Stimulated activated effector memory CD8-positive, alpha-beta T cell treated with anti-CD3 and anti-CD28 coated beads, Interleukin-12 subunit alpha, Interleukin-12 subunit beta, amount 100 ng/mL, for 72 hours (primary cell): ENCODE measurements around the gene IGSF23.
"Not testable (repeated sequence)": the region's sequence is repeated elsewhere in the genome, so short reads cannot be mapped to it uniquely, and the experiment has no call there.

Source experiments
- ATAC-seq: fragments of 150-1000 bp; cut with Tn5 transposase; 2 replicates; pipeline ENCODE4 v1.10.0; 2021
- DNase-seq, 2 donors: peaks; one replicate each; pipeline ENCODE4 v3.0.0; 2021 to 2022; ENCODE audit warnings: low spot score in 2 of 2
- H3K27ac Mint-ChIP-seq: one replicate; pipeline ENCODE4 v1.8.0; 2022; ENCODE audit warnings: mild to moderate bottlenecking, mixed read lengths
- H3K36me3 Mint-ChIP-seq: one replicate; pipeline ENCODE4 v1.8.0; 2022; ENCODE audit warnings: mild to moderate bottlenecking, mixed read lengths
- H3K4me1 Mint-ChIP-seq: one replicate; pipeline ENCODE4 v1.8.0; 2022; ENCODE audit warnings: mixed read lengths
- H3K4me3 Mint-ChIP-seq: one replicate; pipeline ENCODE4 v1.8.0; 2022; ENCODE audit warnings: mild to moderate bottlenecking, mixed read lengths
- H3K9me3 Mint-ChIP-seq: one replicate; pipeline ENCODE4 v1.8.0; 2022; ENCODE audit warnings: mixed read lengths

IGSF23 gene

DNA sequence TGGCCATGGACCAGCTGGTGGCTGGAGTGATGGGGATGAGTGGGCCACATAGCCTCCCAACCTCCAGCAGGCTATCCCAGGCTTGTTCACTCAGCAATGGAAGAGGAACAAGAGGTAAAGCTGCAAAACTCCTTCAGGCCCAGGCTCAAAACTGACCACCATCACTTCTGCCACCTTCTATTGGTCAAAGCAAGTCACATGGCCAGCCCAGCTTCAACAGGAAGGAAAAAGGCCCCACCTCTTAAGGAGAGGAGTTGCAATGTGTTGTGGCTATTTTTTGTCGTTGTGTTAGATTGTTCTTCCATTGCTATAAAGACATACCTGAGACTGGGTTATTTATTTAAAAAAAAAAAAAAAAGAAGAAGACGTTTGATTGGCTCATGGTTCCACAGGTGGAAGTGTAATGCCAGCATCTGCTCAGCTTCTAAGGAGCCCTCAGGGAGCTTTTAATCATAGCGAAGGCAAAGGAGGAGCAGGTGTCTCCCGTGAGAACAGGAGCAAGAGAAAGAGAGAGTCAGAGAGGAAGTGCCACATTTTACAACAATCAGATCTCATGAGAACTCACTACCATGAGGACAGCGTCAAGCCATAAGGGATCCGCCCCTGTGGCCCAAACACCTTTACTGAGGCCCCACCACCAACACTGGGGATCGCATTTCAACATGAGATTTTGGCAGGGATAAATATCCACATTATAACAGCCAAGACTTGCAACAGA is 5.4 kb downstream of the IGSF23 start:
- Mint-ChIP-seq H3K9me3 (no peaks in the 10 kb centered on the region), H3K4me3 (no peak overlapping the region), H3K4me1 (no peaks in the 10 kb centered on the region), H3K27ac (no peak overlapping the region), H3K36me3 (no peaks in the 10 kb centered on the region)
- ATAC-seq (no peak), DNase-seq (no peak)

DNA sequence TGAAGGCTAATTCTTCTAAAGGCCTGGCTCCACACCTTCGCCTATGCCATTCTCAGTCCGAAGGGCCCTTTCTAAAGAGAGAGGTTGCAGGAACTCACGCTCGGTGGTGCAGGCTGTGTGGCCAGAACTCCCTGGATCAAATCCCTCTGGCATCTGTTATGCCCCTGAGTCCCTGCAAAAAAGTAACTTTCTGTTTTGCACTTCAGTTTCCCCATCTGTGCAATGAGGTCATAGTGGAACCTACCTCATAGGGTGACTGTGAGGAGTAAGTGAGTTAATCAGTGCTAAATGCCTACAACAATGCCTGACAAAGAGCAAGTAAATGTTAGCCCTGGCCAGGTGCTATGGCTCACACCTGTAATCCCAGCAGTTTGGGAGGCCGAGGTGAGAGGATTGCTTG is 7.3 kb downstream of the IGSF23 start:
- ATAC-seq (no peak), DNase-seq (no peak)
- Mint-ChIP-seq H3K4me1 (no peaks in the 10 kb centered on the region), H3K36me3 (no peaks in the 10 kb centered on the region), H3K9me3 (no peaks in the 10 kb centered on the region), H3K27ac (no peak overlapping the region), H3K4me3 (no peak overlapping the region)

DNA sequence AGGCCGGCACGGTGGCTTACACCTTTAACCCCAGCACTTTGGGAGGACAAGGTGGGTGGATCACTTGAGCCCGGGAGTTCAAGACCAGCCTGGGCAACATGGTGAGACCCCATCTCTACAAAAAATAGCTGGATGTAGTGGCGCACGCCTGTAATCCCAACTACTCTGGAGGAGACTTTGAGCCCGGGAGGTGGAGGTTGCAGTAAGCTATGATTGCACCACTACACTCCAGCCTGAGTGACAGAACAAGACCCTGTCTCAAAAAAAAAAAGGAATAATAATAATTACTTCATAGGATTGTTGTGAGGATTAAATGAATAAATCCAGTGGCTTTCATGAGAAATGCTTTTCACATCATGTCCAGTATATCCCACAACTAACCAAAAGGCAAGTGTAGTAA is 8.0 kb downstream of the IGSF23 start:
- Mint-ChIP-seq H3K4me3 (no peak overlapping the region), H3K27ac (no peak overlapping the region), H3K36me3 (no peaks in the 10 kb centered on the region), H3K4me1 (no peaks in the 10 kb centered on the region), H3K9me3 (no peaks in the 10 kb centered on the region)
- ATAC-seq (no peak), DNase-seq (no peak)

DNA sequence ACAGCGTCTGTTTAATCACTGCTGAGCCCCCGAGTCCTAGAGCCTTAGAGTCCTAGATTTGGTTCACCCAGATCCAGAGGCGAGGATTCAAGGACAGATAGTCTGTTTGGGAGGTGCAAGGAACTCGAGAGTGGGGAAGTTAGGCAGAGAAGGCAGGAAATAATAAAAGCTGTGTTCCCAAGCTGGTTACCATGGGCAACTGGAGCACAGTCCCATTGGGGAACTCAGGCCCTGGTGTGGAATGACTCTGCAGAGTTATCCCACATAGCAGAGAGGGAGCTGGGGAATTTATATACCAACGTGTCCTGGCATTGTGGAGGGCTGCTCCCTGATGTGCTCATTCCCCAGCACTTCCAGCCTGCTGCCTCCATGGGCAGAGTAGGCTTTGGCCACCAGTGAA is 9.7 kb downstream of the IGSF23 start:
- no peak overlapping the region for H3K27ac Mint-ChIP-seq
- H3K4me3 Mint-ChIP-seq, result no peak overlapping the region
- no peaks in the 10 kb centered on the region for H3K9me3 Mint-ChIP-seq
- no peaks in the 10 kb centered on the region for H3K4me1 Mint-ChIP-seq
- DNase-seq (no peak), ATAC-seq (no peak)
- no peaks in the 10 kb centered on the region for H3K36me3 Mint-ChIP-seq

DNA sequence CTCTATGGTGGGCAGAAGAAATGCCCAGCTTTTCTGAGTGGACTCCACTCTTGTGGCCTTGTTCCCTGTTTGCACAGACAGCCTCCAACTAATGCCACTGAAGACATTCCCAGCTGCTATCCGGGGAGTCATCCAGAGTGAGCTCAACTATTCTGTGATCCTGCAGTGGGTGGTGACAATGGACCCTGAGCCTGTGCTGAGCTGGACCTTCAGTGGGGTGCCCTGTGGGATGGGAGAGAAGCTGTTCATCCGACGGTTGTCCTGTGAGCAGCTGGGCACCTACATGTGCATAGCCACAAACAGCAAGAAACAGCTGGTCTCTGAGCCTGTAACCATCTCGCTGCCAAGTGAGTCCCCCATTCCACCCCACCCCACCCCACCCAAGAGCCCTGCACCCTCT is 10.3 kb downstream of the IGSF23 start:
- Mint-ChIP-seq H3K4me3 (no peak overlapping the region), H3K27ac (no peak overlapping the region), H3K4me1 (no peaks in the 10 kb centered on the region), H3K9me3 (no peaks in the 10 kb centered on the region), H3K36me3 (no peaks in the 10 kb centered on the region)
- no peak for ATAC-seq
- DNase-seq, result no peak

DNA sequence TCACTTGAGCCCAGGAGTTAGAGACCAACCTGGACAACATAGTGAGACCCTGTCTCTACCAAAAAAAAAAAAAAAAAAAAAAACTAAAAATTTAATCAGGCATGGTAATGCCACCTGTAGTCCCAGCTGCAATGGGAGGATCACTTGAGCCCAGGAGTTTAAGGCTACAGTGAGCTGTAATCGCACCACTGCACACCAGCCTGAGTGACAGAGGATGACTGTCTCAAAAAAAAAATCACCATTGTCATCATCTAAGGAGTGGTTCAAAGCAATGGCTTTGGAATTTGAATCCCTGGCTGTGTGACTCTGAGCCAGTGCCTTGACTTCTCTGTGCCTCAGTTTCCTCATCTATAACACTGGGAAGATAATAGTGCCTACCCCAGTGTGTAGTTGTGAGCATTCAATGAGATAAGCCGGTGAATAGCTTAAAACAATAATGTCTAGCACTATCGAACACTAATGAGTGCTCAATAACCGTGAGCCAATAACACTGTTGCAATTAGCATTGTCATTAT is 11.5 kb downstream of the IGSF23 start:
- H3K27ac Mint-ChIP-seq, result no peak overlapping the region

DNA sequence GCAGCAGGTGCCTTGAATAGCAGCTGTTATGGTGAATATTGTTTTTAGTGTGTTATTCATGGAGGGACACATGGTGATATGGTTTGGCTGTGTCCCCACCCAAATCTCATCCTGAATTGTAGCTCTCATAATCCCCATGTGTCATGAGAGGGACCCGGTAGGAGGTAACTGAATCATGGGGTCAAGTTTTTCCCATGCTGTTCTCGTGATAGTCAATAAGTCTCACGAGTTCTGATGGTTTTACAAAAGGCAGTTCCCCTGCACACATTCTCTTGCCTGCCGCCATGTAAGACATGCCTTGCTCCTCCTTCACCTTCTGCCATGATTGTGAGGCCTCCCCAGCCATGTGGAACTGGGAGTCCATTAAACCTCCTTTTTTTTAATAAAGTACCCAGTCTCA is 12.3 kb downstream of the IGSF23 start:
- not testable (repeated sequence) for H3K36me3 Mint-ChIP-seq, DNase-seq, ATAC-seq, H3K27ac Mint-ChIP-seq, H3K4me3 Mint-ChIP-seq, H3K9me3 Mint-ChIP-seq, H3K4me1 Mint-ChIP-seq

More for the DNA sequence above, 11.5 kb downstream of the IGSF23 start:
- H3K9me3 Mint-ChIP-seq, result no peaks in the 10 kb centered on the region
- no peak overlapping the region for H3K4me3 Mint-ChIP-seq
- H3K36me3 Mint-ChIP-seq, result no peaks in the 10 kb centered on the region
- ATAC-seq (no peak), DNase-seq (no peak)
- H3K4me1 Mint-ChIP-seq, result no peaks in the 10 kb centered on the region

DNA sequence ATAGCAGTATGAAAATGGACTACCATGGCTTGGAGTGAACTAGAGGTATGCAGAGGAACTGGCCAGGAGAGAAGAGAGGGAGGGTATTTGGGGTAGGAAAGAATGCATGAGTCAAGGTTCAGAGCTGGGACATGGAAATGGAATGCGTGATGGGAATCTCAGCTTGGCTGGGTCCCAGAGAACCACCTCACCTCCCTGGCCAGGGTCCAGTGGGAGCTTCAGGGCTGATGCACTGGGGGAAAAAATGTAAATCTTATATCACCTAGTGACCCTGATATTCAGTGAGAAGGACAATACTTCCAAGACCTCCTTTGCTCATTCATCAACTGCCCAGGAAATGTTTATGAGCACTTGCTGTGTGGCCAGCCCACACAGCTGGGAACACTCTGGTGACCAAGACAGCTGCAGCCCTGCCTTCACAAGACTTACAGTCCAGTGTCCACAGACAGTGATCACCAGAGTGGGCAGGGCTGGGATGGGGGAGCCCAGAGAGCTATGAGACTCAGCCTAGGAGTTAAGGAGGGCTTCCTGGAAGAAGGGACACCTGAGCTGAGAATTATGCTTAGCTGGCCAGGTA is 12.8 kb downstream of the IGSF23 start:
- Mint-ChIP-seq H3K36me3 (no peaks in the 10 kb centered on the region), H3K27ac (no peak overlapping the region), H3K9me3 (no peaks in the 10 kb centered on the region), H3K4me1 (no peaks in the 10 kb centered on the region), H3K4me3 (no peak overlapping the region)
- DNase-seq (no peak), ATAC-seq (no peak)

DNA sequence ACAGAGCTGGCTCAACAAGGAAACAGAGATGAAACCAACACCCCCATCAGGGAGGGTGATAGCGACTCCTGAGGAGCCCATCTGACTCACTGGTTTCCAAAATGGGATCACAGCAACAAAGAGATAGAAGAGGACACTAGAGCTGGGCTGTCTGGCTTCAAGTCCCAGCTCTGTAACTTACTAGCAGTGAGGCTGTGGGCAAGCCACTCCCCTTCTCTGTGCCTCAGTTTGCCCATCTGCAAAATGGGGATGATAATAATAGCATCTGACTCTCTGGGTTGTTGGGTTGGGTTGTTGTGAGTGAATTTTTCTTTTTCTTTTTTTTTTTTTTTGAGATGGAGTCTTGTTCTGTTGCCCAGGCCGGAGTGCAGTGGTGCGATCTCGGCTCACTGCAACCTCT is 14.3 kb downstream of the IGSF23 start:
- Mint-ChIP-seq H3K4me1 (no peaks in the 10 kb centered on the region), H3K4me3 (no peak overlapping the region), H3K36me3 (no peaks in the 10 kb centered on the region), H3K9me3 (peaks cover 3% of the 10 kb centered on the region), H3K27ac (no peak overlapping the region)
- no peak for DNase-seq
- ATAC-seq, result no peak

DNA sequence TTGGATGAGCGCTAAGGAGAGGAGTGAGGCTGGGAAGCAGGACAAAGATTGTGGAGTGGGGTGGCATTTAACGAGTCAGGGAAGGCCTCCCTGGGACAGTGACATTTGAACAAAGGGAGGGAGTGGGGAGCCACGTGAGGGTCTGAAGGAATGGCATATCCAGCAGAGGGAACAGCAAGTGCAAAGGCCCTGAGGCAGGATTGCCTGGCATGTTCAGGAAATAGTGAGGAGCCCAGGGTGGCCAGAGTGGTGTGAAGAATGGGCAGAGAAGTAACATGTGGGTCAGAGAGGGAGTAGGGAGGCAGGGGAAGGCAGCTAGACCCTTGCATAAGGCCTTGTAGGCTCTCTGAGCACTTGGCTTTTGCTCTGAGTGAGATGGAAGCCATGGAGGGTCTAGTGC is 15.4 kb downstream of the IGSF23 start:
- no peak for ATAC-seq
- Mint-ChIP-seq H3K36me3 (no peaks in the 10 kb centered on the region), H3K27ac (no peak overlapping the region), H3K4me1 (no peaks in the 10 kb centered on the region), H3K4me3 (no peak overlapping the region), H3K9me3 (peaks cover 3% of the 10 kb centered on the region)
- DNase-seq, result no peak

DNA sequence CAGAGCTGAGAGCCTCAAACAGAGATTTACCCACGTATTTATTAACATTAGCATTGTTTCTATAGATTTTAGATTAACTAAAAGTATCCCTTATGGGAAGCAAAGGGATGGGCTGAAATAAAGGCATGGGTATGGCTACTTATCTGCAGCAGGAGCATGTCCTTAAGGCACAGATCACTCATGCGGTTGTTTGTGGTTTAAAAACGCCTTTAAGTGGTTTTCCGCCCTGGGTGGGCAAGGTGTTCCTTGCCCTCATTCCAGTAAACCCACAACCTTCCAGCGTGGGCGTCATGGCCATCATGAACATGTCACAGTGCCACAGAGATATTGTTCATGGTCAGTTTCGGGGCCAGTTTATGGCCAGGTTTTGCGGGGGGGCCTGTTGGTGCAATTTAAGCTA is 18.2 kb downstream of the IGSF23 start:
- H3K36me3 Mint-ChIP-seq, H3K4me1 Mint-ChIP-seq, H3K9me3 Mint-ChIP-seq, ATAC-seq, H3K4me3 Mint-ChIP-seq, DNase-seq, H3K27ac Mint-ChIP-seq: not testable (repeated sequence)

DNA sequence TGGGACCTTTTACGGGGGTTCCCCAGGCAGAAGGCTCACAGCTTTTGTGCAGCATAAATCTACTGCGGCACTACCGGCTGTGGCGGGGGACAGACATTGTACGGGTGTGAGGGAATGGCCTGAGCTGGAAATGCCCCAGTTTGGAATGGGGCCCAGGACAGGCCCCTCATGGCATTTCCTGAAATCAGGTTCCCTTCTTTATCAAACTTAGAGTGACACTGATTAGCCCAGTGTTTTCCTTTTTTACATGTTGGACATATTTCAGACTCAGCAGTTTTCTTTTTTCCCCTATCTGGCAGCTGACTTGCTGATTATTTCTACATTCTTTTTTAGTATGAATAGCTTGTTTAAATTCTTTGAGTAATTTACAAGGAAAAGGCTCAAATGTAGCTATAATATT is 20.7 kb downstream of the IGSF23 start:
- not testable (repeated sequence) for H3K4me1 Mint-ChIP-seq, H3K9me3 Mint-ChIP-seq, H3K27ac Mint-ChIP-seq, H3K4me3 Mint-ChIP-seq, H3K36me3 Mint-ChIP-seq, ATAC-seq, DNase-seq

DNA sequence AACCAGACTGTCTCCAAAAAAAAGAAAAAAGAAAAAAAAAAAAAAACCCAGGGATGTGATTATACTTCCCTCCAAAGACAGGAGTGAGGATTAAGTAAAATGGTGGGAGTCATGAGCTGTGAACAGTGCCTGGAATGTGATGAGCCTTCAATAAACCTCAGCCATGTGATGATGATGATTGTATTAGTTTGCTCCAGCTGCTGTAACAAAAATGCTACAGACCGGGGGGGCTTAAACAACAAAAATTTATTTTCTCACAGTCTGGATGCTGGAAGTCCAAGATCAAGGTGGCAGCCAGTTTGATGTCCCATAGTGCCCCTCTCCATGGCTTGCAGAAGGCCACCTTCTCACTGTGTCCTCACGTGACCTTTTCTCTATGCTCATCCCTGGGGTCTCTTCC is 21.4 kb downstream of the IGSF23 start:
- no peak for ATAC-seq
- Mint-ChIP-seq H3K4me1 (no peaks in the 10 kb centered on the region), H3K27ac (no peak overlapping the region)

DNA sequence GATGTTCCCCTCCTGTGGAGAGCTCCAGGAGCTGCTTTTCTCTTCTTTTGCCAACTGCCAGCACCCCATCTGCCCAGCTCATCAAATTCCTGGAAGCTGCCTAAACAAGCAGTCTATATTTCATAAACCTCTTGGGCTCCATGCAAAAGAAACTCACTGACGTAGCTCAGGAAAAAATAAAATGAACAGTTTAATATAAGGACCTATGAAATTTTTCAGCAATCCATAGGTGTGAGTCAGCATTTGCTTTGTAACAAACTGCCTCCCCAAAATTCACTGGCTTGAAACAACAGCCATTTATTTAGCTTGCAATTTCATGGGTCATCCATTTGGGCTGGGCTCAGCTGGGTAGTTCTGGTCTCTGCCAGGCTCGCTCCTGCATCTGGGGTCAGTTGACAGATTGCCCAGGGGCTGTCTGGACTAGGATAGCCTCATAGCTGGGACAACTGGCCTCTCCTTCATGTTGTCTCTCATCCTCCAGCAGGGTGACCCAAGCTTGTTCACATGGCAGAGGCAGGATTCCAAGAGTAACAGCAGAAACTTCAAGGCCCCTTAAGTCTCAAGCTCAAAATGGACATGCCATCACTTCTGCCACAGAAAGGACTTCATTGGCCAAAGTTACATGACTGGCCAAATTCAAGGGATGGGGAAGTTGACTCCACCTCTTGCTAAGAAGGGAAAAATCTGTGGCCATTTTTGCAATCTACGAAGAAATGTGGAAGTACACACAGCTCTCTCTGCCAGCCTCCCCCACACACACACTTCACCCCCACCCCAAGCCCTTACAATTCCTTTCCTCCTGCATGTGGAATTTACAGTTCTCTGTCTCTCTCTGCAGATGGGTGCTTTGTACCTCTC is 22.4 kb downstream of the IGSF23 start:
- ATAC-seq (no peak), DNase-seq (no peak)
- no peak overlapping the region for H3K27ac Mint-ChIP-seq
- H3K4me1 Mint-ChIP-seq, result no peaks in the 10 kb centered on the region
- no peak overlapping the region for H3K4me3 Mint-ChIP-seq
- peaks cover 3% of the 10 kb centered on the region for H3K9me3 Mint-ChIP-seq
- no peaks in the 10 kb centered on the region for H3K36me3 Mint-ChIP-seq

More for the DNA sequence above, 21.4 kb downstream of the IGSF23 start:
- Mint-ChIP-seq H3K36me3 (no peaks in the 10 kb centered on the region), H3K9me3 (peaks cover 3% of the 10 kb centered on the region), H3K4me3 (no peak overlapping the region)
- DNase-seq, result no peak

DNA sequence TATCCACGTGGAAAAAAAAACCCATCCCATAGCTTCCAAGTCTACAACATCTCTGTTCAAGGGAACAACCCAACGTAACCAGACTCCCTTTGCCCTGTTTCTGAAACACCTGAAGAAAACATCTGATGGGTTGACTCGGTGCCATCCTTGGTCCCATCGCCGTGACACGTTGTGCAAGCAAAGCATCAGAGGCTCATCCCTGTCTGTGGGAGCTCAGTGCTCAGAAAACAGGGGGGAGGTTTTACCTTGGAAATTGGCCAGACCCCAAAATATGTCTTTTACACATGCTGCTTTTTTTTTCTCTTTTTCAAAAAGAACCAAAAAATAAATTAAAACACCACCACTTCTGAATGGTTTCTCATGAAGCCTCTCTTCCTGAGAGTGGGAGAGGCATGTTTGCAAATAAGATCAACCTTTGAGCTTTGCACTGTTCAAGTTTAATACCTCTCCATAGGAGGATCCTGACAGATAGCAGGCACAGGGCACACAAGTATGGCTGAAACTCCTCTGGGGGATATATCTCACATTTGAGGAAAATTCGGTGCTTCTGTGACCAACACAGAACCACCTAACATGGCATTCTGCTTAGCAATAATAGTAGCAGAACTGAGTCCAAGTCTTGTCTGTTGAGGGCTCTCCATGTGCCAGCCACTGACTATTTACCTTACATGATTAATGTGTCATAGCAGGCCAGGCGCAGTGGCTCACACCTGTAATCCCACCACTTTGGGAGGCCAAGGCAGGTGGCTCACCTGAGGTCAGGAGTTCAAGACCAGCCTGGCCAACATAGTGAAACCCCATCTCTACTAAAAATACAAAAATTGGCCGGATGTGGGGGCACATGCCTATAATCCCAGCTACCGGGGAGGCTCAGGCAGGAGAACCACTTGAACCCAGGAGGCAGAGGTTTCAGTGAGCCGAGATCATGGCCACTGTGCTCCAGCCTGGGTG is 23.4 kb downstream of the IGSF23 start:
- Mint-ChIP-seq H3K9me3 (peaks cover 3% of the 10 kb centered on the region), H3K36me3 (no peaks in the 10 kb centered on the region), H3K4me1 (no peaks in the 10 kb centered on the region), H3K4me3 (no peak overlapping the region), H3K27ac (no peak overlapping the region)
- ATAC-seq, result no peak
- no peak for DNase-seq
